Measurements from ENCODE around the gene SLC5A8.

Gene SLC5A8

GRCh38 chr12:101209319-101210302, at the start of gene SLC5A8:
Gene SLC5A8, minus strand, starts transcription at chr12:101210238. Its CDS starts 390 bp downstream, at chr12:101209848.
- Histone ChIP-seq H3K27me3 (ENCODE audit: insufficient read depth, low read length) (no peaks in the 10 kb centered on the region), H3K4me1 (ENCODE audit: insufficient read depth, low read length) (peaks cover 4% of the 10 kb centered on the region), H2AFZ (ENCODE audit: low read depth, low read length) (no peak within 1 kb of the TSS), H3K4me3 (ENCODE audit: low read length) (no peak within 1 kb of the TSS), H3K36me3 (ENCODE audit: insufficient read depth, low read length) (no peaks in the 10 kb centered on the region), H3K9me3 (ENCODE audit: low read length) (no peaks in the 10 kb centered on the region)

GRCh38 chr12:101257357-101257756, 47.3 kb upstream of the SLC5A8 start:
- no peaks in the 10 kb centered on the region for H3K27me3 ChIP-seq (ENCODE audit: insufficient read depth, low read length)
- no peak overlapping the region for H2AFZ ChIP-seq (ENCODE audit: low read depth, low read length)
- no peaks in the 10 kb centered on the region for H3K9me3 ChIP-seq (ENCODE audit: low read length)
- H3K4me1 ChIP-seq (ENCODE audit: insufficient read depth, low read length), result no peaks in the 10 kb centered on the region
- no peaks in the 10 kb centered on the region for H3K36me3 ChIP-seq (ENCODE audit: insufficient read depth, low read length)
- no peak overlapping the region for H3K4me3 ChIP-seq (ENCODE audit: low read length)

GRCh38 chr12:101256266-101256665, 46.2 kb upstream of the SLC5A8 start:
- Histone ChIP-seq H2AFZ (ENCODE audit: low read depth, low read length) (no peak overlapping the region), H3K27me3 (ENCODE audit: insufficient read depth, low read length) (no peaks in the 10 kb centered on the region), H3K36me3 (ENCODE audit: insufficient read depth, low read length) (no peaks in the 10 kb centered on the region), H3K4me1 (ENCODE audit: insufficient read depth, low read length) (no peaks in the 10 kb centered on the region), H3K4me3 (ENCODE audit: low read length) (no peak overlapping the region), H3K9me3 (ENCODE audit: low read length) (no peaks in the 10 kb centered on the region)

GRCh38 chr12:101243616-101244015, 33.6 kb upstream of the SLC5A8 start:
- Histone ChIP-seq H3K36me3 (ENCODE audit: insufficient read depth, low read length) (no peaks in the 10 kb centered on the region), H3K9me3 (ENCODE audit: low read length) (no peaks in the 10 kb centered on the region), H2AFZ (ENCODE audit: low read depth, low read length) (no peak overlapping the region)

GRCh38 chr12:101243074-101243473, 33.0 kb upstream of the SLC5A8 start:
- Histone ChIP-seq H3K4me1 (ENCODE audit: insufficient read depth, low read length) (no peaks in the 10 kb centered on the region), H3K27me3 (ENCODE audit: insufficient read depth, low read length) (peaks cover 3% of the 10 kb centered on the region), H3K36me3 (ENCODE audit: insufficient read depth, low read length) (no peaks in the 10 kb centered on the region), H3K4me3 (ENCODE audit: low read length) (no peak overlapping the region), H2AFZ (ENCODE audit: low read depth, low read length) (no peak overlapping the region), H3K9me3 (ENCODE audit: low read length) (no peaks in the 10 kb centered on the region)

More at GRCh38 chr12:101243616-101244015, 33.6 kb upstream of the SLC5A8 start:
- Histone ChIP-seq H3K27me3 (ENCODE audit: insufficient read depth, low read length) (peaks cover 3% of the 10 kb centered on the region), H3K4me3 (ENCODE audit: low read length) (no peak overlapping the region), H3K4me1 (ENCODE audit: insufficient read depth, low read length) (no peaks in the 10 kb centered on the region)

GRCh38 chr12:101238800-101239329, 28.8 kb upstream of the SLC5A8 start:
- H2AFZ ChIP-seq (ENCODE audit: low read depth, low read length), result no peak overlapping the region
- H3K9me3 ChIP-seq (ENCODE audit: low read length), result no peaks in the 10 kb centered on the region
- H3K4me1 ChIP-seq (ENCODE audit: insufficient read depth, low read length), result no peaks in the 10 kb centered on the region
- no peaks in the 10 kb centered on the region for H3K36me3 ChIP-seq (ENCODE audit: insufficient read depth, low read length)
- H3K4me3 ChIP-seq (ENCODE audit: low read length), result no peak overlapping the region
- no peaks in the 10 kb centered on the region for H3K27me3 ChIP-seq (ENCODE audit: insufficient read depth, low read length)

- no peaks in the 10 kb centered on the region for H3K36me3 ChIP-seq (ENCODE audit: insufficient read depth, low read length)
- H3K4me3 ChIP-seq (ENCODE audit: low read length), result no peak overlapping the region
- H3K27me3 ChIP-seq (ENCODE audit: insufficient read depth, low read length), result no peaks in the 10 kb centered on the region
- H3K9me3 ChIP-seq (ENCODE audit: low read length), result no peaks in the 10 kb centered on the region
- H2AFZ ChIP-seq (ENCODE audit: low read depth, low read length), result no peak overlapping the region
- no peaks in the 10 kb centered on the region for H3K4me1 ChIP-seq (ENCODE audit: insufficient read depth, low read length)
Measured at GRCh38 chr12:101238306-101238705, 28.3 kb upstream of the SLC5A8 start.

GRCh38 chr12:101235686-101236085, 25.6 kb upstream of the SLC5A8 start:
- Histone ChIP-seq H3K4me1 (ENCODE audit: insufficient read depth, low read length) (no peaks in the 10 kb centered on the region), H3K36me3 (ENCODE audit: insufficient read depth, low read length) (no peaks in the 10 kb centered on the region), H3K9me3 (ENCODE audit: low read length) (no peaks in the 10 kb centered on the region), H3K27me3 (ENCODE audit: insufficient read depth, low read length) (no peaks in the 10 kb centered on the region), H3K4me3 (ENCODE audit: low read length) (no peak overlapping the region), H2AFZ (ENCODE audit: low read depth, low read length) (no peak overlapping the region)

GRCh38 chr12:101231636-101232035, 21.6 kb upstream of the SLC5A8 start:
- no peaks in the 10 kb centered on the region for H3K4me1 ChIP-seq (ENCODE audit: insufficient read depth, low read length)
- no peaks in the 10 kb centered on the region for H3K36me3 ChIP-seq (ENCODE audit: insufficient read depth, low read length)
- H3K27me3 ChIP-seq (ENCODE audit: insufficient read depth, low read length), result no peaks in the 10 kb centered on the region
- H3K4me3 ChIP-seq (ENCODE audit: low read length), result no peak overlapping the region
- no peaks in the 10 kb centered on the region for H3K9me3 ChIP-seq (ENCODE audit: low read length)
- no peak overlapping the region for H2AFZ ChIP-seq (ENCODE audit: low read depth, low read length)

- Histone ChIP-seq H3K27me3 (ENCODE audit: insufficient read depth, low read length) (no peaks in the 10 kb centered on the region), H3K36me3 (ENCODE audit: insufficient read depth, low read length) (no peaks in the 10 kb centered on the region), H3K4me1 (ENCODE audit: insufficient read depth, low read length) (no peaks in the 10 kb centered on the region), H3K4me3 (ENCODE audit: low read length) (no peak overlapping the region), H3K9me3 (ENCODE audit: low read length) (no peaks in the 10 kb centered on the region), H2AFZ (ENCODE audit: low read depth, low read length) (no peak overlapping the region)
Measured at GRCh38 chr12:101230547-101230946, 20.5 kb upstream of the SLC5A8 start.

- Histone ChIP-seq H3K9me3 (ENCODE audit: low read length) (no peaks in the 10 kb centered on the region), H2AFZ (ENCODE audit: low read depth, low read length) (no peak overlapping the region), H3K27me3 (ENCODE audit: insufficient read depth, low read length) (no peaks in the 10 kb centered on the region), H3K36me3 (ENCODE audit: insufficient read depth, low read length) (no peaks in the 10 kb centered on the region), H3K4me3 (ENCODE audit: low read length) (no peak overlapping the region), H3K4me1 (ENCODE audit: insufficient read depth, low read length) (no peaks in the 10 kb centered on the region)
Measured at GRCh38 chr12:101229841-101230241, 19.8 kb upstream of the SLC5A8 start.

GRCh38 chr12:101221301-101221700, 11.3 kb upstream of the SLC5A8 start:
- H3K9me3 ChIP-seq (ENCODE audit: low read length), result no peaks in the 10 kb centered on the region

GRCh38 chr12:101216810-101217209, 6.8 kb upstream of the SLC5A8 start:
- no peaks in the 10 kb centered on the region for H3K9me3 ChIP-seq (ENCODE audit: low read length)
- H3K36me3 ChIP-seq (ENCODE audit: insufficient read depth, low read length), result no peaks in the 10 kb centered on the region
- no peaks in the 10 kb centered on the region for H3K4me1 ChIP-seq (ENCODE audit: insufficient read depth, low read length)
- no peak overlapping the region for H3K4me3 ChIP-seq (ENCODE audit: low read length)
- H3K27me3 ChIP-seq (ENCODE audit: insufficient read depth, low read length), result no peaks in the 10 kb centered on the region
- no peak overlapping the region for H2AFZ ChIP-seq (ENCODE audit: low read depth, low read length)

More at GRCh38 chr12:101221301-101221700, 11.3 kb upstream of the SLC5A8 start:
- Histone ChIP-seq H3K27me3 (ENCODE audit: insufficient read depth, low read length) (no peaks in the 10 kb centered on the region), H3K4me3 (ENCODE audit: low read length) (no peak overlapping the region), H3K4me1 (ENCODE audit: insufficient read depth, low read length) (no peaks in the 10 kb centered on the region), H3K36me3 (ENCODE audit: insufficient read depth, low read length) (no peaks in the 10 kb centered on the region), H2AFZ (ENCODE audit: low read depth, low read length) (no peak overlapping the region)
